GM19372 (cell line): ENCODE measurements around the gene SPATA25.

Source experiments
- ATAC-seq: cut with Tn5 transposase; IDR thresholded peaks from one replicate; pipeline ENCODE4 v1.9.1; 2021; ENCODE audit warnings: mild to moderate bottlenecking, low read depth, moderate library complexity; ENCODE audit not compliant: unreplicated experiment

Gene SPATA25

GRCh38 chr20:45842169-45842812 lies 45.1 kb downstream of the SPATA25 start:
- peak; percentile 57 for ATAC-seq

- no peak for ATAC-seq
Observed at GRCh38 chr20:45841407-45842129, 45.9 kb downstream of the SPATA25 start.

GRCh38 chr20:45840700-45841198 lies 46.7 kb downstream of the SPATA25 start:
- no peak for ATAC-seq

- ATAC-seq = no peak
Observed at GRCh38 chr20:45836841-45837240, 50.6 kb downstream of the SPATA25 start.
